GM12878 (cell line): Measurements from ENCODE around the gene LMAN1L. TPM values are rescaled to one million over a fixed set of nuclear protein-coding genes. Genes with fewer than 3 reads are reported as not detected.

ENCODE experiments used
- ATF7 ChIP-seq: fragments of 450-650 bp; IDR thresholded peaks from 2 replicates; pipeline ENCODE4 v1.6.1; 2016; ENCODE audit warnings: low read depth, mild to moderate bottlenecking
- CREM ChIP-seq: IDR thresholded peaks from 2 replicates; pipeline ENCODE4 v1.6.1; 2014; ENCODE audit warnings: antibody characterized with exemption, low read depth
- EGR1 ChIP-seq, 2 experiments: IDR thresholded peaks; 1 replicate in 1 of 2; 2 replicates in 1 of 2; pipeline ENCODE4 v1.6.1; 2011 to 2012; ENCODE audit warnings: low read depth in 2 of 2, low read length in 2 of 2, borderline replicate concordance in 1 of 2, mild to moderate bottlenecking in 1 of 2, moderate library complexity in 1 of 2
- HDGF ChIP-seq: fragments of 450-650 bp; IDR thresholded peaks from 2 replicates; pipeline ENCODE4 v1.6.1; 2016; ENCODE audit warnings: antibody characterized with exemption
- NFYB ChIP-seq: IDR thresholded peaks from 2 replicates; pipeline ENCODE4 v1.6.1; 2011; ENCODE audit warnings: low read depth, mild to moderate bottlenecking, low read length, improper control_type of control experiment, moderate library complexity; ENCODE audit not compliant: insufficient read depth
- NR2C2 ChIP-seq: IDR thresholded peaks from 2 replicates; pipeline ENCODE4 v1.6.1; 2011; ENCODE audit warnings: borderline replicate concordance, low read depth; ENCODE audit not compliant: control insufficient read depth, insufficient read length
- NRF1 ChIP-seq: conservative IDR thresholded peaks from 2 replicates; pipeline ENCODE4 v1.6.1; 2011; ENCODE audit warnings: mild to moderate bottlenecking, low read depth, low read length, improper control_type of control experiment
- RB1 ChIP-seq: fragments of 450-650 bp; formaldehyde crosslinking; IDR thresholded peaks from 2 replicates; pipeline ENCODE4 v1.6.1; 2017; ENCODE audit warnings: mild to moderate bottlenecking, borderline replicate concordance
- RBBP5 ChIP-seq: fragments of 200-600 bp; sonication (generic); conservative IDR thresholded peaks from 2 replicates; pipeline ENCODE4 v1.6.1; 2016
- SPI1 ChIP-seq: IDR thresholded peaks from 2 replicates; pipeline ENCODE4 v1.6.1; 2011; ENCODE audit warnings: low read depth, mild to moderate bottlenecking, low read length, moderate library complexity, borderline replicate concordance; ENCODE audit not compliant: insufficient read depth
- ZNF622 ChIP-seq: fragments of 450-650 bp; IDR thresholded peaks from 2 replicates; pipeline ENCODE4 v1.6.1; 2017; ENCODE audit warnings: mild to moderate bottlenecking, inconsistent platforms
- ZSCAN29 ChIP-seq: fragments of 450-650 bp; IDR thresholded peaks from 2 replicates; pipeline ENCODE4 v1.6.1; 2017; ENCODE audit warnings: mild to moderate bottlenecking, moderate library complexity
- polyA plus RNA-seq, 11 experiments: library from polyadenylated mRNA; depleted of rRNA in 4 of 11; unstranded in 6 of 11; stranded (reverse) in 5 of 11; fragments of >200 nt; fragmentation: Nextera tagmentation in 4 of 11; fragmentation: Illumina TruSeq in 1 of 11; extraction: Ambion mirVana in 4 of 11; extraction: Trizol in 1 of 11; gene quantifications; 1 replicate in 1 of 11; 2 replicates in 10 of 11; pipeline versions ENCODE4 v1.2.1 to v1.2.3, GENCODE V29; 2011 to 2016; ENCODE audit warnings: inconsistent platforms in 2 of 11, missing spikeins in 2 of 11, low read depth in 1 of 11
- total RNA-seq, 4 experiments: library from RNA; depleted of rRNA in 3 of 4; stranded (reverse); fragments of >200 nt in 3 of 4; fragmentation: Illumina TruSeq in 1 of 4; extraction: Trizol in 1 of 4; gene quantifications; 2 replicates each; pipeline versions ENCODE4 v1.2.1 to v1.2.3, GENCODE V29; 2013 to 2021
- TF ChIP-seq, protein P1 (sequence below): fragments of 450-650 bp; IDR thresholded peaks from 2 replicates; pipeline ENCODE4 v1.6.1; 2017; ENCODE audit warnings: mild to moderate bottlenecking, moderate library complexity
- TF ChIP-seq, protein P2 (sequence below): fragments of 450-650 bp; IDR thresholded peaks from 2 replicates; pipeline ENCODE4 v1.6.1; 2017; ENCODE audit warnings: mild to moderate bottlenecking, low read depth, inconsistent platforms; ENCODE audit not compliant: poor library complexity, severe bottlenecking
- TF ChIP-seq, protein P3 (sequence below): IDR thresholded peaks from 2 replicates; pipeline ENCODE4 v1.6.1; 2011; ENCODE audit warnings: low read depth, low read length, improper control_type of control experiment, borderline replicate concordance
- TF ChIP-seq, protein P4 (sequence below): IDR thresholded peaks from 2 replicates; pipeline ENCODE4 v1.6.1; 2012; ENCODE audit warnings: mild to moderate bottlenecking, low read depth, low read length
- TF ChIP-seq, protein P5 (sequence below), 3 experiments: IDR thresholded peaks in 2 of 3; conservative IDR thresholded peaks in 1 of 3; 2 replicates each; pipeline ENCODE4 v1.5.1; 2011; ENCODE audit warnings: low read depth in 3 of 3, low read length in 3 of 3, mild to moderate bottlenecking in 3 of 3, control low read depth in 2 of 3, moderate library complexity in 2 of 3, inconsistent platforms in 1 of 3, mixed read lengths in 1 of 3; ENCODE audit not compliant: control insufficient read depth in 2 of 3, insufficient read depth in 1 of 3; ENCODE audit errors: extremely low read depth in 1 of 3

The LMAN1L gene
- total and polyA plus RNA-seq, 10 of the 15 experiments (the other 5 are each of a cell fraction or from before 2014, with no cell fraction given): not detected

DNA sequence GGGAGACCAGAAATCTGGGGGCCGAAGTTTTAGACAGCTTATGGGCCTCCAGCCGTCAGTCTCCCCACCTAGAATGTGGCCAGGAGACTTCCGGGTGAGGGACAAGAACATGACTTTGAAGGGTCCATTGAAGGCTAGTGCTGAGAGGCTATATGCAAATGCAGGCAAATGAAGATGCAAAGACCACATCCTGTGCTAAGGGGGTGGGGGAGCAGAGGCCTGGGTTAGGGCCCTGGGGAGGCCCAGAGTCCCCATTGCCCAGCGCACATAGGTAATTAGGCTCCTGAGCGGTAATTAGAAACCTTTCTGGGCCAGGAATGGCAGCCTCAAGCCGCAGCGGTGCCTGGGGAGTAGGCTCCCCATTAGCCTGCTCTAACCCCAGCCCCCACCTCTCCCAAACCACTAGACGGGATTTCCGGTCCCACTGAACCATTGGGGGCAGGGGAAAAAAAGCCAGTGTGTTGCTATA lies 23.9 kb upstream of the LMAN1L start (continued):
- TF ChIP-seq, protein P1, sequence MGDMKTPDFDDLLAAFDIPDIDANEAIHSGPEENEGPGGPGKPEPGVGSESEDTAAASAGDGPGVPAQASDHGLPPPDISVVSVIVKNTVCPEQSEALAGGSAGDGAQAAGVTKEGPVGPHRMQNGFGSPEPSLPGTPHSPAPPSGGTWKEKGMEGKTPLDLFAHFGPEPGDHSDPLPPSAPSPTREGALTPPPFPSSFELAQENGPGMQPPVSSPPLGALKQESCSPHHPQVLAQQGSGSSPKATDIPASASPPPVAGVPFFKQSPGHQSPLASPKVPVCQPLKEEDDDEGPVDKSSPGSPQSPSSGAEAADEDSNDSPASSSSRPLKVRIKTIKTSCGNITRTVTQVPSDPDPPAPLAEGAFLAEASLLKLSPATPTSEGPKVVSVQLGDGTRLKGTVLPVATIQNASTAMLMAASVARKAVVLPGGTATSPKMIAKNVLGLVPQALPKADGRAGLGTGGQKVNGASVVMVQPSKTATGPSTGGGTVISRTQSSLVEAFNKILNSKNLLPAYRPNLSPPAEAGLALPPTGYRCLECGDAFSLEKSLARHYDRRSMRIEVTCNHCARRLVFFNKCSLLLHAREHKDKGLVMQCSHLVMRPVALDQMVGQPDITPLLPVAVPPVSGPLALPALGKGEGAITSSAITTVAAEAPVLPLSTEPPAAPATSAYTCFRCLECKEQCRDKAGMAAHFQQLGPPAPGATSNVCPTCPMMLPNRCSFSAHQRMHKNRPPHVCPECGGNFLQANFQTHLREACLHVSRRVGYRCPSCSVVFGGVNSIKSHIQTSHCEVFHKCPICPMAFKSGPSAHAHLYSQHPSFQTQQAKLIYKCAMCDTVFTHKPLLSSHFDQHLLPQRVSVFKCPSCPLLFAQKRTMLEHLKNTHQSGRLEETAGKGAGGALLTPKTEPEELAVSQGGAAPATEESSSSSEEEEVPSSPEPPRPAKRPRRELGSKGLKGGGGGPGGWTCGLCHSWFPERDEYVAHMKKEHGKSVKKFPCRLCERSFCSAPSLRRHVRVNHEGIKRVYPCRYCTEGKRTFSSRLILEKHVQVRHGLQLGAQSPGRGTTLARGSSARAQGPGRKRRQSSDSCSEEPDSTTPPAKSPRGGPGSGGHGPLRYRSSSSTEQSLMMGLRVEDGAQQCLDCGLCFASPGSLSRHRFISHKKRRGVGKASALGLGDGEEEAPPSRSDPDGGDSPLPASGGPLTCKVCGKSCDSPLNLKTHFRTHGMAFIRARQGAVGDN: peak; percentile 82
- TF ChIP-seq NFYB: peak; percentile 69; the same call in 1 of the 2 replicates
- TF ChIP-seq EGR1 (IDR thresholded peaks at IDR 0.05; ENCODE audit: borderline replicate concordance in 1 of 2, low read depth in 2 of 2, low read length in 2 of 2): no peak
- TF ChIP-seq, protein P2, sequence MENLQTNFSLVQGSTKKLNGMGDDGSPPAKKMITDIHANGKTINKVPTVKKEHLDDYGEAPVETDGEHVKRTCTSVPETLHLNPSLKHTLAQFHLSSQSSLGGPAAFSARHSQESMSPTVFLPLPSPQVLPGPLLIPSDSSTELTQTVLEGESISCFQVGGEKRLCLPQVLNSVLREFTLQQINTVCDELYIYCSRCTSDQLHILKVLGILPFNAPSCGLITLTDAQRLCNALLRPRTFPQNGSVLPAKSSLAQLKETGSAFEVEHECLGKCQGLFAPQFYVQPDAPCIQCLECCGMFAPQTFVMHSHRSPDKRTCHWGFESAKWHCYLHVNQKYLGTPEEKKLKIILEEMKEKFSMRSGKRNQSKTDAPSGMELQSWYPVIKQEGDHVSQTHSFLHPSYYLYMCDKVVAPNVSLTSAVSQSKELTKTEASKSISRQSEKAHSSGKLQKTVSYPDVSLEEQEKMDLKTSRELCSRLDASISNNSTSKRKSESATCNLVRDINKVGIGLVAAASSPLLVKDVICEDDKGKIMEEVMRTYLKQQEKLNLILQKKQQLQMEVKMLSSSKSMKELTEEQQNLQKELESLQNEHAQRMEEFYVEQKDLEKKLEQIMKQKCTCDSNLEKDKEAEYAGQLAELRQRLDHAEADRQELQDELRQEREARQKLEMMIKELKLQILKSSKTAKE: peak; percentile 88
- TF ChIP-seq, protein P3, sequence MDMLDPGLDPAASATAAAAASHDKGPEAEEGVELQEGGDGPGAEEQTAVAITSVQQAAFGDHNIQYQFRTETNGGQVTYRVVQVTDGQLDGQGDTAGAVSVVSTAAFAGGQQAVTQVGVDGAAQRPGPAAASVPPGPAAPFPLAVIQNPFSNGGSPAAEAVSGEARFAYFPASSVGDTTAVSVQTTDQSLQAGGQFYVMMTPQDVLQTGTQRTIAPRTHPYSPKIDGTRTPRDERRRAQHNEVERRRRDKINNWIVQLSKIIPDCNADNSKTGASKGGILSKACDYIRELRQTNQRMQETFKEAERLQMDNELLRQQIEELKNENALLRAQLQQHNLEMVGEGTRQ: no peak
- no peak for TF ChIP-seq CREM
- no peak; the same call in 1 of the 2 replicates for TF ChIP-seq NRF1
- TF ChIP-seq, protein P4, sequence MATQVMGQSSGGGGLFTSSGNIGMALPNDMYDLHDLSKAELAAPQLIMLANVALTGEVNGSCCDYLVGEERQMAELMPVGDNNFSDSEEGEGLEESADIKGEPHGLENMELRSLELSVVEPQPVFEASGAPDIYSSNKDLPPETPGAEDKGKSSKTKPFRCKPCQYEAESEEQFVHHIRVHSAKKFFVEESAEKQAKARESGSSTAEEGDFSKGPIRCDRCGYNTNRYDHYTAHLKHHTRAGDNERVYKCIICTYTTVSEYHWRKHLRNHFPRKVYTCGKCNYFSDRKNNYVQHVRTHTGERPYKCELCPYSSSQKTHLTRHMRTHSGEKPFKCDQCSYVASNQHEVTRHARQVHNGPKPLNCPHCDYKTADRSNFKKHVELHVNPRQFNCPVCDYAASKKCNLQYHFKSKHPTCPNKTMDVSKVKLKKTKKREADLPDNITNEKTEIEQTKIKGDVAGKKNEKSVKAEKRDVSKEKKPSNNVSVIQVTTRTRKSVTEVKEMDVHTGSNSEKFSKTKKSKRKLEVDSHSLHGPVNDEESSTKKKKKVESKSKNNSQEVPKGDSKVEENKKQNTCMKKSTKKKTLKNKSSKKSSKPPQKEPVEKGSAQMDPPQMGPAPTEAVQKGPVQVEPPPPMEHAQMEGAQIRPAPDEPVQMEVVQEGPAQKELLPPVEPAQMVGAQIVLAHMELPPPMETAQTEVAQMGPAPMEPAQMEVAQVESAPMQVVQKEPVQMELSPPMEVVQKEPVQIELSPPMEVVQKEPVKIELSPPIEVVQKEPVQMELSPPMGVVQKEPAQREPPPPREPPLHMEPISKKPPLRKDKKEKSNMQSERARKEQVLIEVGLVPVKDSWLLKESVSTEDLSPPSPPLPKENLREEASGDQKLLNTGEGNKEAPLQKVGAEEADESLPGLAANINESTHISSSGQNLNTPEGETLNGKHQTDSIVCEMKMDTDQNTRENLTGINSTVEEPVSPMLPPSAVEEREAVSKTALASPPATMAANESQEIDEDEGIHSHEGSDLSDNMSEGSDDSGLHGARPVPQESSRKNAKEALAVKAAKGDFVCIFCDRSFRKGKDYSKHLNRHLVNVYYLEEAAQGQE: 0 out of 2 replicates have a peak, but pooled peaks have one; percentile 22
- no peak for TF ChIP-seq HDGF
- peak; percentile 71; the same call in 1 of the 2 replicates for TF ChIP-seq ATF7
- TF ChIP-seq ZNF622: no peak
- TF ChIP-seq ZSCAN29: no peak
- TF ChIP-seq, protein P5, sequence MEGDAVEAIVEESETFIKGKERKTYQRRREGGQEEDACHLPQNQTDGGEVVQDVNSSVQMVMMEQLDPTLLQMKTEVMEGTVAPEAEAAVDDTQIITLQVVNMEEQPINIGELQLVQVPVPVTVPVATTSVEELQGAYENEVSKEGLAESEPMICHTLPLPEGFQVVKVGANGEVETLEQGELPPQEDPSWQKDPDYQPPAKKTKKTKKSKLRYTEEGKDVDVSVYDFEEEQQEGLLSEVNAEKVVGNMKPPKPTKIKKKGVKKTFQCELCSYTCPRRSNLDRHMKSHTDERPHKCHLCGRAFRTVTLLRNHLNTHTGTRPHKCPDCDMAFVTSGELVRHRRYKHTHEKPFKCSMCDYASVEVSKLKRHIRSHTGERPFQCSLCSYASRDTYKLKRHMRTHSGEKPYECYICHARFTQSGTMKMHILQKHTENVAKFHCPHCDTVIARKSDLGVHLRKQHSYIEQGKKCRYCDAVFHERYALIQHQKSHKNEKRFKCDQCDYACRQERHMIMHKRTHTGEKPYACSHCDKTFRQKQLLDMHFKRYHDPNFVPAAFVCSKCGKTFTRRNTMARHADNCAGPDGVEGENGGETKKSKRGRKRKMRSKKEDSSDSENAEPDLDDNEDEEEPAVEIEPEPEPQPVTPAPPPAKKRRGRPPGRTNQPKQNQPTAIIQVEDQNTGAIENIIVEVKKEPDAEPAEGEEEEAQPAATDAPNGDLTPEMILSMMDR (IDR thresholded peaks at IDR 0.05 in 2 of 3, conservative IDR thresholded peaks at IDR 0.05 in 1 of 3; ENCODE audit: control insufficient read depth in 2 of 3, extremely low read depth in 1 of 3, insufficient read depth in 1 of 3, low read depth in 3 of 3, low read length in 3 of 3): no peak
- TF ChIP-seq NR2C2: no peak
- TF ChIP-seq RB1: no peak; the same call in 1 of the 2 replicates
- no peak for TF ChIP-seq RBBP5
- TF ChIP-seq SPI1: no peak
